ENCODE measurements around the gene CARD18. TPM values are rescaled to one million over a fixed set of nuclear protein-coding genes. Genes with fewer than 3 reads are reported as not detected.

Gene CARD18
- total RNA-seq, 1 experiment from 2014 or later, result not detected

- Histone ChIP-seq H3K36me3 (ENCODE audit: low read depth) (no peaks in the 10 kb centered on the region), H3K27ac (no peak overlapping the region), H4K20me1 (ENCODE audit: insufficient read depth) (no peaks in the 10 kb centered on the region), H3F3A (ENCODE audit: insufficient read depth, low read depth) (no peaks in the 10 kb centered on the region), H3K27me3 (ENCODE audit: insufficient read depth, low read depth) (no peaks in the 10 kb centered on the region), H3K9me2 (ENCODE audit: insufficient read depth) (no peaks in the 10 kb centered on the region), H3K79me2 (ENCODE audit: low read depth) (no peaks in the 10 kb centered on the region), H3K9me3 (ENCODE audit: insufficient read depth, low read depth) (no peaks in the 10 kb centered on the region), H2AFZ (no peak overlapping the region), H3K4me3 (no peak overlapping the region), H3K4me2 (no peak overlapping the region), H3K4me1 (replicated peaks; ENCODE audit: insufficient read depth) (no peaks in the 10 kb centered on the region)
- intact Hi-C loops (cut with micrococcal nuclease; ENCODE audit: unreplicated experiment), result no loop called here
- POLR2A ChIA-PET (ENCODE audit: unreplicated experiment), result no interaction called here
- CTCF ChIA-PET, result no interaction called here
- TF ChIP-seq EZH2 (IDR thresholded peaks at IDR 0.05; ENCODE audit: low read depth), result no peak
- no peak for TF ChIP-seq CTCF (conservative IDR thresholded peaks at IDR 0.05)
- DNase-seq, result no peak
- no TSS peak for BruUV-seq (replicated peaks)
Measured at GRCh38 chr11:105153392-105153791, 13.8 kb upstream of the CARD18 start.

GRCh38 chr11:105152560-105152959, 13.0 kb upstream of the CARD18 start:
- no peak overlapping the region for H3K27ac ChIP-seq
- no peaks in the 10 kb centered on the region for H3F3A ChIP-seq (ENCODE audit: insufficient read depth, low read depth)
- CTCF ChIA-PET, result no interaction called here
- no peaks in the 10 kb centered on the region for H3K36me3 ChIP-seq (ENCODE audit: low read depth)
- no peak overlapping the region for H3K4me2 ChIP-seq
- no peaks in the 10 kb centered on the region for H3K4me1 ChIP-seq (replicated peaks; ENCODE audit: insufficient read depth)
- intact Hi-C loops (cut with micrococcal nuclease; ENCODE audit: unreplicated experiment), result no loop called here
- no TSS peak for BruUV-seq (replicated peaks)
- no peaks in the 10 kb centered on the region for H3K27me3 ChIP-seq (ENCODE audit: insufficient read depth, low read depth)
- H3K9me2 ChIP-seq (ENCODE audit: insufficient read depth), result no peaks in the 10 kb centered on the region
- POLR2A ChIA-PET (ENCODE audit: unreplicated experiment), result no interaction called here
- H4K20me1 ChIP-seq (ENCODE audit: insufficient read depth), result no peaks in the 10 kb centered on the region
- no peaks in the 10 kb centered on the region for H3K9me3 ChIP-seq (ENCODE audit: insufficient read depth, low read depth)
- no peak for DNase-seq
- no peak overlapping the region for H3K4me3 ChIP-seq
- H2AFZ ChIP-seq, result no peak overlapping the region
- TF ChIP-seq EZH2 (IDR thresholded peaks at IDR 0.05; ENCODE audit: low read depth) (no peak), CTCF (conservative IDR thresholded peaks at IDR 0.05) (no peak)
- no peaks in the 10 kb centered on the region for H3K79me2 ChIP-seq (ENCODE audit: low read depth)

GRCh38 chr11:105152021-105152512, 12.5 kb upstream of the CARD18 start:
- no peaks in the 10 kb centered on the region for H3K4me1 ChIP-seq (replicated peaks; ENCODE audit: insufficient read depth)
- no peaks in the 10 kb centered on the region for H3K9me3 ChIP-seq (ENCODE audit: insufficient read depth, low read depth)
- H2AFZ ChIP-seq, result no peak overlapping the region
- TF ChIP-seq EZH2 (IDR thresholded peaks at IDR 0.05; ENCODE audit: low read depth), result no peak
- TF ChIP-seq CTCF (conservative IDR thresholded peaks at IDR 0.05), result no peak
- H3K4me2 ChIP-seq, result no peak overlapping the region
- no peaks in the 10 kb centered on the region for H3F3A ChIP-seq (ENCODE audit: insufficient read depth, low read depth)
- H3K9me2 ChIP-seq (ENCODE audit: insufficient read depth), result no peaks in the 10 kb centered on the region
- intact Hi-C loops (cut with micrococcal nuclease; ENCODE audit: unreplicated experiment), result no loop called here
- H3K36me3 ChIP-seq (ENCODE audit: low read depth), result no peaks in the 10 kb centered on the region
- CTCF ChIA-PET, result no interaction called here
- no peak for DNase-seq
- POLR2A ChIA-PET (ENCODE audit: unreplicated experiment), result no interaction called here
- no peaks in the 10 kb centered on the region for H3K79me2 ChIP-seq (ENCODE audit: low read depth)
- no peaks in the 10 kb centered on the region for H3K27me3 ChIP-seq (ENCODE audit: insufficient read depth, low read depth)
- BruUV-seq (replicated peaks), result no TSS peak
- no peaks in the 10 kb centered on the region for H4K20me1 ChIP-seq (ENCODE audit: insufficient read depth)
- H3K27ac ChIP-seq, result no peak overlapping the region
- H3K4me3 ChIP-seq, result no peak overlapping the region
